Esophagus squamous epithelium (tissue), 4 donors: ENCODE measurements around the gene ITPR3.

Experiments used
- CTCF ChIP-seq, 6 experiments: fragments of 450-650 bp in 4 of 6; fragments of 200-600 bp in 2 of 6; sonication (generic) in 2 of 6; IDR thresholded peaks; one replicate each; pipeline ENCODE4 v1.5.1; 2016 to 2019; ENCODE audit warnings: antibody characterized with exemption in 6 of 6, mild to moderate bottlenecking in 4 of 6, moderate library complexity in 4 of 6
- POLR2A ChIP-seq, 4 donors: fragments of 450-650 bp; IDR thresholded peaks; one replicate each; pipeline ENCODE4 v1.6.1; 2017; ENCODE audit warnings: antibody characterized with exemption in 4 of 4, mild to moderate bottlenecking in 4 of 4, moderate library complexity in 3 of 4

- TF ChIP-seq CTCF (IDR thresholded peaks at IDR 0.05) (peak in 5 of 6 experiments; percentile 24 to 67 (median 33)), POLR2A (IDR thresholded peaks at IDR 0.05) (no peak)
Observed at GRCh38 chr6:33607784-33608161, 13.3 kb upstream of the ITPR3 start.
